ENCODE results near the gene TCFL5. TPM values are rescaled to one million over a fixed set of nuclear protein-coding genes. Genes with fewer than 3 reads are reported as not detected.

TCFL5 gene
- total RNA-seq, 4 donors from 2014 or later, result 2.6 to 6.6 (median 5.0) TPM

DNA sequence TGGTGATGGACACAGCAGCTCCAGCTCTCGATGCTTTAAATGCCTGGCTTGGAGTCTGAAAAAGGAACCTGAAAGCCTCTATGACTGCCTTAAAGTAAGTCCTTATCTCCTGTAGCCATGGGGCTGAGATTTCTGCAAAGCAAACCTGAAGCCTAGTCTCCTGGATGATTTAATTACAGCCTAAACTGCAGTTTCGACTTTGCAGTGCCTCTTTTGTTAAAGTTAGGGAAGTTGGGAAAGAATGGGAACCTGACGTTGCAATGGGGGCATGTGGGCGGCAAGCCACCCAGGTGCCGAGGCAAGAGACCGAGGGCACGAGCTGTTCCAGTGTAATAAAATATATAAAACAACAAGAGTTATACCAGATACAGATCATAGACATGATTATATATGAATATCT is 11.7 kb upstream of the TCFL5 start:
- no peak for TF ChIP-seq POLR2A (IDR thresholded peaks at IDR 0.05)
- no peak for TF ChIP-seq CTCF (IDR thresholded peaks at IDR 0.05)
- Histone ChIP-seq H3K4me3 (no peak overlapping the region), H3K9me3 (no peaks in the 10 kb centered on the region), H3K27ac (no peak overlapping the region), H3K4me1 (peaks cover 0 to 21% (median 0%) of the 10 kb centered on the region in 4 donors), H3K27me3 (no peaks in the 10 kb centered on the region), H3K36me3 (no peaks in the 10 kb centered on the region)
- DNase-seq, result no peak

DNA sequence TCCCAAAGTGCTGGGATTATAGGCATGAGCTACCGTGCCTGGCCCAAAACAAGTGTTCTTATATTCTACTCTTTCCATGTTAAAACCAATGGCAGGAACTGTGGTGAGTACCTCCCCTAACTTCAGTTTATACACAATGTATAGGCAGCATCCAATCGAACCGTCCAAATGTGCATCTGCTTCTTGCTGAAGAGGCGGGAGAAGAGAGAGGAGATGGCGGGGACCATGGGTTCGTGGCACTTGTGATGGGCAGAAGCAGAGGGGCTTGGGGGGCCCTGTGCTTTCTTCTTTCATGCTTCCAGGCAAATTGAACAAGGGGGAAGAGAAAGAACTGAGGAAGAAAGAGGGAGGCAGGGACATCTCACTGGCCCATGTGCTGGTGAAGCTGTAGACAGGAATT is 11.2 kb upstream of the TCFL5 start:
- H3K27ac ChIP-seq, result no peak overlapping the region
- TF ChIP-seq POLR2A (IDR thresholded peaks at IDR 0.05) (no peak), CTCF (IDR thresholded peaks at IDR 0.05) (no peak)
- H3K4me3 ChIP-seq, result no peak overlapping the region
- H3K27me3 ChIP-seq, result no peaks in the 10 kb centered on the region
- peaks cover 0 to 21% (median 0%) of the 10 kb centered on the region in 4 donors for H3K4me1 ChIP-seq
- no peaks in the 10 kb centered on the region for H3K36me3 ChIP-seq
- DNase-seq, result no peak
- H3K9me3 ChIP-seq, result no peaks in the 10 kb centered on the region

- H3K9me3 ChIP-seq, result no peaks in the 10 kb centered on the region
- no peaks in the 10 kb centered on the region for H3K27me3 ChIP-seq
- H3K36me3 ChIP-seq, result no peaks in the 10 kb centered on the region
- no peak for DNase-seq
- TF ChIP-seq CTCF (IDR thresholded peaks at IDR 0.05) (no peak), POLR2A (IDR thresholded peaks at IDR 0.05) (no peak)
- peaks cover 0 to 19% (median 0%) of the 10 kb centered on the region in 4 donors for H3K4me1 ChIP-seq
- no peak overlapping the region for H3K4me3 ChIP-seq
- no peak overlapping the region for H3K27ac ChIP-seq
Measured at GRCh38 chr20:62872184-62872847, 10.7 kb upstream of the TCFL5 start.

GRCh38 chr20:62864207-62864606 is 2.6 kb upstream of the TCFL5 start:
- no peak for DNase-seq
- Histone ChIP-seq H3K4me3 (no peak overlapping the region), H3K9me3 (no peaks in the 10 kb centered on the region), H3K27ac (no peak overlapping the region), H3K4me1 (peaks cover 0 to 9% (median 7%) of the 10 kb centered on the region in 4 donors), H3K27me3 (no peaks in the 10 kb centered on the region), H3K36me3 (no peaks in the 10 kb centered on the region)
- TF ChIP-seq POLR2A (IDR thresholded peaks at IDR 0.05) (no peak), CTCF (IDR thresholded peaks at IDR 0.05) (no peak)

GRCh38 chr20:62860924-62861691 is 514 bp downstream of the TCFL5 start:
- H3K27me3 ChIP-seq, result no peaks in the 10 kb centered on the region
- no peaks in the 10 kb centered on the region for H3K9me3 ChIP-seq
- DNase-seq, result no peak
- H3K36me3 ChIP-seq, result no peaks in the 10 kb centered on the region
- TF ChIP-seq CTCF (IDR thresholded peaks at IDR 0.05) (no peak), POLR2A (IDR thresholded peaks at IDR 0.05) (no peak)
- peaks cover 0 to 9% (median 7%) of the 10 kb centered on the region in 4 donors for H3K4me1 ChIP-seq
- peak overlapping the region in 2 of 4 donors; percentile 42 to 61 for H3K27ac ChIP-seq
- H3K4me3 ChIP-seq, result peak overlapping the region; percentile 40 to 80 (median 56)

Measured in Peyer's patch (tissue), 4 donors.